Bone marrow (tissue), 2 donors: Measurements from ENCODE around the gene MTHFD1L.
"Not testable (repeated sequence)": the region's sequence is repeated elsewhere in the genome, so short reads cannot be mapped to it uniquely, and the experiment has no call there.

Experiments used
- DNase-seq, 2 donors: peaks; one replicate each; lab custom pipeline; 2025; lab: John Stamatoyannopoulos, UW

Gene MTHFD1L

DNA sequence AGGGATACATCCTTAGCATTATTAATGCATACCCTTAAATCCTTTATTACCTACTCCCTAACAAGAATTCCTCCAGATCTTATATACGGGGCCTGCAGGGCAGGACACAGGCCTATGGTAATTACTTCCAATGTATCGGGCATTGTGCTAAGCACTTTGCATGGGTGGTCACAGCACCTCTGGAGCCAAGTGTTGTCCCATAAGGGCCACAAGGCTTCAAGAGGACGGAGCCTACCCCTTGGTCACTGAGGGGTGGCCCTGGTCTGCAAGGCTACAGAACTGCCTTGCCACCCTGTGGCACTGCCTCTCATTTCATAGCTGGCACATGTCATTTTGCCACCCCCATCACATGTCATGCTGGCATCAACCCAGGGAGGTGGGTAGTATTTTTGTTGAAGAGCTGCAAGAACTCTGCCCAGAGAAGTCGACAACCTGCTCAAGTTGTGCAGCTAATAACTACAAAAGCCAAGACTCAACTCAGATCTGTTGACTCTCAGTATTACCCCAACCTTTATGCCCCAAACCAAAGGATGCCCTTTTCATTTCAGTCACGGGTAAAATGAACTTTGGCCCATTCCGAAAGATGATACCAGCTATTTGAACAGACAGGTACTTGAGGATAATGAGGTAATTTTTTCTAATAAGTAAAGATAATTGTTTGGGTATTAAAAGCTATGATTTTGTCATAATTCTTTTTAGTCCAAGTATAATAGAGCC is 230.2 kb downstream of the MTHFD1L start:
- DNase-seq: no peak

DNA sequence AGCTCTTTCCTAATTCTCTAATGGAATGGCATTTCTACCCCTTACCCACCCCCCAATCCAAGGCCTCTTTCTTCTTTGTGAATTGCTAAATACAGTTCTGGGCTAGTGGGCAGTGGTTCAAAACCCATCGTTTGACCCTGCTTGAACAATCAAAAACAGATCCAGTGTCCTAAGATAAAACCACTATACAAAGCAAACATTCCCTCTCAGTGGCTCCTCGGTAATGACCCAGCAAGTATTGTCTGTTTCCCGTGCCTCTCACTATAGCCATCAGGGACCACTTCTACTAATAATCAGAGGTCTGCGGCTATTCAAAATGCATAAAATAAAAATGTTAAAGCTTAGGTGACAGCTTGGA is 230.7 kb downstream of the MTHFD1L start:
- no peak for DNase-seq

DNA sequence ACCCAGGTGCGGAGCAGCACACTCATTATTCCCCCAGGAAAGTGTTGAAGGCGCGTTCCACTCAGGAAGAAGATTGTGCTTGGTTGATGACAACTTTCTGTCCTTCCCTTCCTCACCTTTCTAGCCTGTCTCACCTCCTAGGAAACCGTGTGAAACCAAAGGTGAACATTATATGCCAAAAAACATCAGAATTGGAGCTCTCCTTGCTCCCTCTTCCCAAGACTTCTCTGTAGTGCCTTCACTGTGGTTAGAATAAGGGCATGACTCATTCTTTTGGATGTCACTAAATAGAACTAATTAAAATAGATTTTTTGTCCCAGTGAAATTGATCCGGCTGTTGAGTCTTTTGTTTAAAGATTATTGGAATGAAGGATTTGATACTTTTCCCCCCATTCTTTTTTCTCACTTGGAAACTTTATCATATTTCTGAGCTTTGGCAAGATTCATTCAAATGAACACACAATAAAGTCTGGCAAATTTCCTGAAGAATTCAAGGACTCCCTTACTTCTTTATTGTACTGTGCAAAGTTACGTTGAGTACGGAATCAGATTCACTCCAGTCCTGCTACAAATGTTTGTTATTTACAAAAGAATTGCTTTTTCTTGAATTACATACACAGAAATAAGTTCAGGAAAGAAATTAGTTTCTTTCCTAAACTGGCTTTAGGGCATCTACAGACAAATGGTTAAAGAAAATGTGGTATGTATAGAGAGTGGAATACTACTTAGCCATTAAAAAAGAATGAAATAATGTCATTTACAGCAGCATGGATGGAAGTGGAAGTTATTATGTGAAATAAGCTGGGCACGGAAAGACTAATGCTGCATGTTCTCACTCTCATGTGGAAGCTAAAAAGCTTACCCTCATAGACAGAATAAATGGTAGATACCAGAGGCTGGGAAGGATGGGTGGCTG is 231.4 kb downstream of the MTHFD1L start:
- no peak for DNase-seq

DNA sequence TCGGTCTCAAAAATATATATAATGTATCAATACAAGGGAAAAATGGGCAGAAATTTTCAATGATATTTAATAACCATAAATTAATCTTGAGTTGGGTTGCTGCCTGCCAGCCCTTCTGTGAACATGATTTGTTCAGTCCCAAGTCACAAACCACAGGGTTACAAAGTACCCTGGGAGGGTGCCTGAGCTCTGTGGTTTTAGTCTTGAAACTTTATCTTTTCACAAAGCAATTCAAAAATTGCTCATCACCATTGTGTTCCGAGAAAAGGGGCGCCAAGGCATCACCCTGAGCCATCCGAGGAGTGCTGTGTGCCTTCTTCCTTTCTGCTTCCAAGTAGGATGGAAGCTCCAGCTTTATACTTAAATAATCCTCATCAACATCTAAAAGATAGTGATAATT is 232.7 kb downstream of the MTHFD1L start:
- no peak for DNase-seq

DNA sequence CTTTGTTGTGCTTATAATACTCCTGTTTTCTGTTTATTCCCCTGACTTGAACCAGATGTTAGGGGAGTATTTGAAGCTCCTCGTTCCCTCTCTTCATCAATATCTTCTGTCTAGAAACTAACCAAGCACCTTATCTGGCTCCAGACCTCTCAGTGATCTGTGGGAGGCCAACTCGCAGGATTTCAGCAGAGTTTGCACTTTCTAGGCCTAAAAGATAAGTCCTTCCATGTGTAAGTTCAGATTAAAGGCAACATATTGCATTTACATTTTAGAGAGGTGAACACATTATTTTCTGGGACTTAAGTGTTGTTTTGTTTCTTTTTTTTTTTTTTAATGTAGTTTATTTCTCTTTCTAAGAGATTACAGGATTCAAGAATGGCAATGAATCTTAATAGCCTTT is 234.8 kb downstream of the MTHFD1L start:
- no peak for DNase-seq

DNA sequence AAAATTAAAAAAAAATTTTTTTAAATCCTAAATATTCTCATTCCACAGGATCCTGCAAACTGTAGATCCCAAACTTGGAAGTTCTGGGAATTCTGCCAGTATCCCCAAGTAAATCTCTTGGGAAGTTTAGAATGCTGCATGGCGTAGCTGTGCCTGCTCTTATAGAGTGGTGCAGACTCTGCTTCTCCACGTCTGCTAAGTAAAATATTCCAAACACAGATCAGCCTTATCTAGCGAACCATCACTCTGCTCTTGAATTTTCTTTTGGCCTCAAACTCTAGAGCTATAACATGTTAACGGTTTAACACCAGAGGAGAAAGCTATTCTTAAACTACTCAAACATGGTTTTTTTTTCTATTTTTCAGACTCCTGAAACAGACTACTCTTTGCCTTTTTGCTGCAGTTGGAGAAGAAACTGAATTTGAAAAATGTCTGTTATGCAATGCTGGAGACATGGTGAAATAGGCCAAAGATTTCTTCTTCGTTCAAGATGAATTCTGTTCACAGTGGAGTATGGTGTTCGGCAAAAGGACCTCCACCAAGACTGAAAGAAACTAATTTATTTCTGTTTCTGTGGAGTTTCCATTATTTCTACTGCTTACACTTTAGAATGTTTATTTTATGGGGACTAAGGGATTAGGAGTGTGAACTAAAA is 235.8 kb downstream of the MTHFD1L start:
- no peak for DNase-seq

DNA sequence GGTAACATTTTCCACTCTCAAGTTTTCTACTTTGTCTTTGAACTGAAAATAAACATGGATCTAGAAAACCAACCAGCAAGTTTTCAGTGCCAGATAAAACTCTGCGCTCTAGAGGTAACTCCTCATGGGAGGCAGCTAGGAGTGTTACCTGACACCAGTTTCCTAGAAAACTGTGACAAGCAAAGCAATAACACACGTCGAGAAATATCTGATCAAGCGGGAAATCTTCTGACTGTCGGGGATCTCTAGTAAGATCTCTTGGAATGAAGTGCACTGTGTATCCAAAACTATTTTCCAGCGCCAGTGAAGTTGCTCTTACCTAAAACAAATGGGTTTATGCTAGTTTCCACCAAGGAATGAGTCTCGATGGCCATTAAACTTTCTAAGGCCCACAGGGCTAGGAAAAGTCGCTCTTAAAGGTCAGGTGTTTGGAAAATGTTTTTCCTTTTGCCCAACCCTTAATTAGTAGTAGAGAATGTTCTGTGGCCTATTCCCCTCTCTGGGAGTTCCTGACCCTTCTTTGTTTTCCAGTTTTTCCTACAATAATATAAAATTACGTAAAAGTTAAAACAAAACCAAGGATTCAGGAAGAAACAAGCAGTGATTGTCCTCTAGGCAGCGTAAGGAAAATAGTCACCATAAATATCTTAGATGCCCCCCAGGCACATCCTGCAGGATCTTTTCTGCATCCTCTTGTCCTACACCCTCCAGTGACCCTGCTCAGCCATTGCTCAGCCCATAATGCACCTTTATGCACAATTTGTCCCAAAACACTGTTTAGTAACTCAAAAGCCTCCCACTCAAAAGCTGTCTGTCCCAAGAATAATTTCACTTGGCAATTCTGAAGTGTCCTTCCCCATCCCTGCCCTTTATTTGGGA is 236.6 kb downstream of the MTHFD1L start:
- DNase-seq: no peak

DNA sequence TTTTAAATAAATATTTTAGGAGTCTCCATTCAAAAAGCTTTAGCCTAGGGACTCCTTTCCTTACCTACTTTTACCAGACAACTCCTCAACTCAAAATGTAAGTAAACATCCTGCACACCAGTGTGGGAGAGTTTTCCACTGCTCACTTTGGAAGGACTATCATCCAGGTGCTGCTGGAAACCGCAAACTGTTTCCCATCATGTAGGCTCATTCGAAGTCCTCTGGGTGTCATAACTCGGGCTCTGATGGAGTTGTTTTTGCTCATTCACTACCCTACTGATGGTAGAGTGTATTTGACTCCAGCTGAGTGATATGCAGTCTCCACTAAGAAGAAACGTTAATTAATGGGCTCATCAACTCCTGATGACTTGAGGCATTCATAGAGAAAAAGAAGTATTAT is 237.8 kb downstream of the MTHFD1L start:
- no peak for DNase-seq

DNA sequence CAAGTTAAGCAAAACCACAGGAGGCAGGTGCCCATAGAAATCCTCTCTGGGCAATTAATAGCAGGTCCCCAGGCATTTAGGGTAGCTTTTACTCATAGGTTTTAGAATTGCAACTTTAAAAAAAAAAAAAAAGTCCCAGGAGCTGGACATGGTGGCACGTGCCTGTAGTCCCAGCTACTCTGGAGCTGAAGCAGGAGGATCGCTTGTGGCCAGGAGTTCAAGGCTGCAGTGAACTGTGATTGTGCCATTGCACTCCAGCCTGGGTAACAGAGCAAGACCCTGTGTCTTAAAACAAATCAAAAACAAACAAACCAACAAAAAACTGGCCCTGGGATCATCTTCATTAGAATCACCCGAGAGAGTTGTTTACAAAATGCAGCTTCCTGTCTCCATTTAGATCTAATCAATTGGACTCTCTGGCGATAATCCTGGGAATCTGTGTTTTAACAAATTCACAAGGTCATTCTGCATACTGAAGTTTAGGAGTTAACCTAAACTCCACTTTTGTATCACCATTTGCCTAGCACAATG is 242.5 kb downstream of the MTHFD1L start:
- DNase-seq: no peak

DNA sequence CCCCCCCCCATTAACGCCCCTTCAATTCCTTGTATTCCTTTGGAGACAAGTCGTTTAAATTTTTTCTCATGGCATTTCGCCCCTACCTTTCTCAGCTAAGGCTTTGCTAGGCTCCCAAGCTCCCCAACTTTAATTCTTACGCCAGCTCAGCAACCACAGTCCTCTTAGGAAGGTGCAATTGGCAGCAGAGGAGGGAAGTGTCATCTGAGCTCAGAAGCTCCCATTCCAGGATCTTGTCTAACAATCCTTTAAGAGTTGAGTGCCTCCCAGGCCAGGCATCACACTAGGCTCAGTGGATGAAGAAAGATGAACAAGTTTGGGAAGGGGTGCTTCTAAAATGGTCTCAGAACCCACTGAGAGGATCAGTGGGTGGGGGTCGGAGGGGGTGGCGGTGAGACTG is 243.0 kb downstream of the MTHFD1L start:
- DNase-seq: no peak

DNA sequence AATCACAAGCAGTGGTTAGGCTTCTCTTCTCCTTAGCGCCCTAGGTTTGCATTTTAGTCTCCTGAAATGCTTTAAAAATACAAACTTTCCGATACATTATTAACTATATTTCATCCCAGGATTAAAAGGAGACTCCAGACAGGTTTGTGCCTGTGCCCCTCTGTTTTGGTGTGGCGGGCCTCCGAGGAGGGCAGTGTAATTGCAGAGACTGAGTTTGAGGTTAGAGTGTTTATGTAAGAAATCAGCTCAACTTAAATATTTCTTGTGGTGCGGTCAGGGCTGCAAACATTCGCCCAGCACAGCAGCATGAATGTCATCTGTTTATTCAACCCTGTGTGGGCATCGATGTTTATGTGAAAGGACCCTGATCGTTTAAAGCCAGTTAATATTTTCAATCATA is 243.9 kb downstream of the MTHFD1L start:
- DNase-seq: no peak

DNA sequence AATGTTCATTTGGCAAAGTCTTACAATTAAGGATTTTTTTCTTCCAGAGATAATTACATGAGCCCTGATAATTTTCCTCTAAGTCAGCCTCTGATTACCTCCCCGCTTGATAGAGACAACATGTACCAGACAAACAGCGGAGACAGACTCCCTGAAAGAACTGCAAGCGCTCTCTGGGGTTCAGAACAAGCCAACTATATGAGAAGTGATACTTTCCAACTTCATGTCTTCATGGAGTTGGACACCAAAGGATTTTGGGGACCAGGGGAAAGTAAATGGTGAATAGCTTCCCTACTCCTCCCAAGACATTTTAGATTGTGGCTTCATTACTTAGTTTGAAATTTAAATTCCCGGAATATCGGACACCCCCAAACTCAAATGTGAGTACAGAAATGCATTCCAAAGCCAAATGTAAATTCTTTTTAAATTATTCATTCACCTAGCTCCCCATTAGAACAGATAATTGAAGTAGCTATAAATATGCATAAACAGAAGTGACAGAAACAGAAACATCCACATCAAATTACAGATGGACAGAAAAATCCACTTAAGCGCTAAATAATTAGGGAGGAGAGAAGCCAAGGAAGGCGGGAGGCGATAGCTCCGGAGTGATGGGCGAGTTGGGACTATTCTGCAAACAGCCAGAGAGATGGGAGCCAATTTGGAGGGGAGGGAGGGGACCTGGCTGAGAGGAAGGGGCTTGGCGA is 244.5 kb downstream of the MTHFD1L start:
- no peak for DNase-seq

DNA sequence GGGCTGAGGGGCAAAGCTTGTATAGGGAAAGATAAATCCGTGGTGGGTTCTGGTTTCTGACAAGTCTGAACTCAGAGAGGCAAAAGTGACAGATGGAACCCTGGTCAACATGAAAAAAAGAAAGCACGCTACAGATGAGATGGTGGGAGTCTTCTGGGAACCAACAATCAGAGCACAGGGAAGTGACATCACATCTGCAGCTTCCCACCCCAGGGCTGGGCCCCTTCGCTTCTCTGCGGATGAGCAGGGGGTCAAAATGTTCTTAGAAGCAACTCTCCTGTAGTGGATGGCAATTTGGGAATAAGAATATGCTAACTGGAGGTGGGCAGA is 245.0 kb downstream of the MTHFD1L start:
- DNase-seq: no peak

DNA sequence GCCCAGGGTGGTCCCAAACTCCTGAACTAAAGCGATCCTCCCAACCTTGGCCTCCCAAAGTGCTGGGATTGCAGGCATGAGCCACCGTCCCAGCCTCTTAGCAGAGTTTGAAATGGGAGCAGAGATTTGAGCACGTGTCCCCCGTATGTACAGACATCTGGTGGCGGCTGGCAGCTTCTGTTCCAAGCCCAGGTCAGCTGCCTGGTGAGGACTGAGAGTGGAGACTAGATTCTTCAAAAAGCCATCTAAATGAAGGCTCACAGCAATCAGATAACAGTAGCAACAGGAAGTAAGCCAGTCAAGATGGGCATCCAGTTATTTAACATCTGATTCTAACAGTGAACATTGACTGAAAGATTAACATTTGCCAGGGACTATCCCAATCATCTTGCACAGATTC is 246.2 kb downstream of the MTHFD1L start:
- no peak for DNase-seq

DNA sequence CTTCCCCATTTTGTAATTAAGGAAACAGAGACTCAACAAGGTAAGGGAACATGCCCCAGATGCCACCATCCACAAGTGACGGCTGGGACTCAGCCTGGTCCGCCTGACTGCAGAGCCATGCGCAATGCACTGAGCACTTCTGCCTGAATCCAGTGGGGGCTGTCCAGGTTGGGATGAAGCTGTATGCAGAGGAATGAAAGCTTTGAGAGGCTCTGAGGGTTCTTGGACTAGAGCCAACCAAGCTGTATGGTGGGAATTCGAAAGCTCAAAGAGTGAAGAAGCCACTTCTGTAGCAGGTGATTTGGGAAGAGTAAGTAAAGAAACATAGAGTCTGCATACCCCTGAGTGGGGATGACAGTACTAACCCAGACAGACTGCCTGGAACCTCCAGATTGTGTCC is 246.6 kb downstream of the MTHFD1L start:
- no peak for DNase-seq

DNA sequence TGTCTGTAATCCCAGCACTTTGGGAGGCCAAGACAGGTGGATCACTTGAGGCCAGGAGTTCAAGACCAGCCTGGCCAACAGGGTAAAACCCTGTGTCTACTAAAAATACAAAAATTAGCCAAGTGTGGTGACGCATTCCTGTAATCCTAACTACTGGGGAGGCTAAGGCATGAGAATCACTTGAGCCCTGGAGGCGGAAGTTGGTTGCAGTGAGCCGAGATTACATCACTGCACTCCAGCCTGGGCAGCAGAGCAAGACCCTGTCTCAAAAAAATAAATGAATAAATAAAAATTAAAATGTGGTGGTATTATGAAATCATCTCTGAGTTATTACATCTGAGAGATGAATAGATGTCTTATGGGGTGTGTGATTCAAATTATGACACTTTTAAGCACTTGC is 247.4 kb downstream of the MTHFD1L start:
- not testable (repeated sequence) for DNase-seq

DNA sequence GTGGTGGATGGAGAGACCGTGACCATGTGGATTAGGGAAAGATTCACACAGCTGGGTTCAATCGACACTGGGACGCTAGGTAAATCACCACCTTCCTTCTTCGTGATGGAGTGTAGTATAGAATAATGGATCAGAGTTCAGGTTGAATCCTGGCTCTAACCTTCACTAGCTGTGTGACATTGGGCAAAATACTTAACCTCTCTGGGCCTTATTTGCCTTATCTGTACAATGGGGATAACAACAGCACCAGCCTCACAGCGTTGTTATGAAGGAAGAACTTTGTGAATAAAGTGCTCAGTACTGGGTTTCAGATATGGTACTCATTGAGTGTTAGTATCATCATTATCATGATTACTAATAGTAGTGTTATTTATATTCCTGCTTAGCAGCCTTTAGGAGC is 248.1 kb downstream of the MTHFD1L start:
- no peak for DNase-seq

DNA sequence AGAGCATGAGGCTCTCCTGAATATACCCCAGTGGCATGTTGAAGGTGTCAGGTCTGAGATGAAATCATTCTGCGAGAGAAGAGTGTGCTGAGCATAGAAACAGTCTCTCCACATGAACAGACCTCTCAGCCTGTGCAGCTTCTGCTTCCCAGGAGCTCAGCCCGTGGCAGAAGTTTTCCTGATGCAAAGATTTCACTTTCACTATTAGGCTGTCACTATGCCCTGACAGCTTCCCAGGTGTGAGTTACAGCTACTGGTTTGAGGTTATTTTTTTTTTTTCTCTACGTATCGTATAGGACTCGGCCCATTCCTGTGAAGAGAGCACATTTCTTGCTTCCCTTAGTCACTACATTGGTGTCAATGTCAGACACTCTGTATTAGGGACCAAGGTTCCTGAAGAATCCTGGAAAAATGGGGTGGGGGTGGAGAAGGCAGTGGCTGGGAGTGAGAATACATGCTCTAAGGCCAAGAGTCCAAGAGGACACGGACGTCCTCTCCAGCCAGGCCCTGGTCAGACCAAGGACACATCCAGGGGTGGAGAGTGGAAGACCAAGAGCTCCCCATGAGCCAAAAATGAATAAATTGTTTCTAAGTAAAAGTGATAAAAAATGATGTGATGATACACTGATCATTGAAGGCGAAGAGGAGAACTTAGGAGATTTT is 253.1 kb downstream of the MTHFD1L start:
- no peak for DNase-seq

DNA sequence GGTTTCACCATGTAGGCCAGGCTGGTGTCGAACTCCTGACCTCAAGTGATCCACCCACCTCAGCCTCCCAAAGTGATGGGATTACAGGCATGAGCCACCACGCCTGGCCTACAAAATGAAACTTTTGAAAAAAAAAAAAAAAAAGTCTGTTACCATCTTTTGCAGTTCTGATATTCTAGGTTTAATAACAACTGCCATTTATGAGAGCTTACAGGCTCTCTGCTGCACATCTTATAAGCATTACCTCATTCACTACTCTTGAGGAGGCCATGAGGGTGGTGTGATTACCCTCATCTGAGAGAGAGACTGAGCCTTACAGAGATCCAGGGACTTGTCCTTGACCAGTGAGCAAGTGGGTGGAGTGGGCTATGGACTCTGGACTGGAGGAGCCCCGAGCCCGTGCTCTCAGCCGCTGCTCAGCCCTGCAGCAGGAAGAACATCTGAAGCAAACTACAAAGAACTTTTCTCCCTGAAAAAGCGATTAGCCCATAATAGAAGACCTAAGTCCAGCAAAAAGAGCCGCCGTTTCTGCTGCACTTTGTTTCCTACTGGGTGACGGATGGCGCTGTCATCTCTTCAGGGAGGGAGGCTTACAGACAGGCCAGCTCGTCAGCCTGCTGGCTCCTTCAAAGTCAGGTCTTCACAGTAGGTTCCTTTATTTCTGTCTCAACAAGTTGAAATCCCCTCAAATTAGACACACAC is 254.5 kb downstream of the MTHFD1L start:
- DNase-seq: no peak

DNA sequence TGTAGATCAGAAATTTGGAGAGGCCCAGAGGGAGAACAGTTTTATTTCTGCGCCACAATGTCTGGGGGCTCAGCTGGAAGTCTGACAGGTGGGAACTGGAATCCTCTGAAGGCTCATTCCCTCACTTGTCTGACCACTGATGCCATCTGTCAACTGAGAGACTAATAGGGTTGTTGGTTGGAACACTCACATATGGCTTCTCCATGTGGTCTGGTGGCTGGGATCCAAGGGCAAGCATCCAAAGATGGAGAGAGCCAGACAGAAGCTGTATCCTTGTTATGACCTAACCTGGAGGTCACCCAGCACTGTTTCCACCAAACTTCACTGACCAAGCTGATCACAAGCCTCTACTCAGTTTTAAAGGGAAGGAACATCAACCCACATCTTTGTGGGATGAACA is 256.4 kb downstream of the MTHFD1L start:
- no peak for DNase-seq
